ENCODE data around the gene LMCD1. TPM values are rescaled to one million over a fixed set of nuclear protein-coding genes. Genes with fewer than 3 reads are reported as not detected.

The LMCD1 gene
- total and polyA plus RNA-seq, 2 of the 8 experiments (the other 6 are each of a cell fraction or from before 2014, with no cell fraction given): 12.3 to 26.5 TPM

DNA sequence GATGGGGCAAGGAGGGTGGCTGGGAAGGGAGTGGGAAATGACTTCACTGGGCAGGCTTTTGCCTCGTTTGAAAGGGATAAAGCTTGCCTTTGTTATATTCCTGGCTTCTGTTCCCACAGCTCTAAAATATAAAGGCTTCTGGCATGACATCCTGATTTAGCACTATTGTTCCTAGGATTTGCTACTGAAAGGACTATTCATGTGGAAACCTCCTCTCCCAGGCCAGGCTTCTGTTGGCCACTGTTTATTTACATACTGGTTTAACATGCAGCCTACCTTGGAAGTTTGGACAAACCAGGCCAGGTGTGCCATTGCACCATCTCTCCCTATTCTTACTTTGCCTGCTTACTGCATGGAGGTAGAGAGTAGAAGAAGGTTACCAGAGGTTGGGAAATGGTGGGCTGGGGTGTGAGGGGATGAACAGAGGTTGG is 2.4 kb upstream of the LMCD1 start (continued):
- TF ChIP-seq, protein P1, sequence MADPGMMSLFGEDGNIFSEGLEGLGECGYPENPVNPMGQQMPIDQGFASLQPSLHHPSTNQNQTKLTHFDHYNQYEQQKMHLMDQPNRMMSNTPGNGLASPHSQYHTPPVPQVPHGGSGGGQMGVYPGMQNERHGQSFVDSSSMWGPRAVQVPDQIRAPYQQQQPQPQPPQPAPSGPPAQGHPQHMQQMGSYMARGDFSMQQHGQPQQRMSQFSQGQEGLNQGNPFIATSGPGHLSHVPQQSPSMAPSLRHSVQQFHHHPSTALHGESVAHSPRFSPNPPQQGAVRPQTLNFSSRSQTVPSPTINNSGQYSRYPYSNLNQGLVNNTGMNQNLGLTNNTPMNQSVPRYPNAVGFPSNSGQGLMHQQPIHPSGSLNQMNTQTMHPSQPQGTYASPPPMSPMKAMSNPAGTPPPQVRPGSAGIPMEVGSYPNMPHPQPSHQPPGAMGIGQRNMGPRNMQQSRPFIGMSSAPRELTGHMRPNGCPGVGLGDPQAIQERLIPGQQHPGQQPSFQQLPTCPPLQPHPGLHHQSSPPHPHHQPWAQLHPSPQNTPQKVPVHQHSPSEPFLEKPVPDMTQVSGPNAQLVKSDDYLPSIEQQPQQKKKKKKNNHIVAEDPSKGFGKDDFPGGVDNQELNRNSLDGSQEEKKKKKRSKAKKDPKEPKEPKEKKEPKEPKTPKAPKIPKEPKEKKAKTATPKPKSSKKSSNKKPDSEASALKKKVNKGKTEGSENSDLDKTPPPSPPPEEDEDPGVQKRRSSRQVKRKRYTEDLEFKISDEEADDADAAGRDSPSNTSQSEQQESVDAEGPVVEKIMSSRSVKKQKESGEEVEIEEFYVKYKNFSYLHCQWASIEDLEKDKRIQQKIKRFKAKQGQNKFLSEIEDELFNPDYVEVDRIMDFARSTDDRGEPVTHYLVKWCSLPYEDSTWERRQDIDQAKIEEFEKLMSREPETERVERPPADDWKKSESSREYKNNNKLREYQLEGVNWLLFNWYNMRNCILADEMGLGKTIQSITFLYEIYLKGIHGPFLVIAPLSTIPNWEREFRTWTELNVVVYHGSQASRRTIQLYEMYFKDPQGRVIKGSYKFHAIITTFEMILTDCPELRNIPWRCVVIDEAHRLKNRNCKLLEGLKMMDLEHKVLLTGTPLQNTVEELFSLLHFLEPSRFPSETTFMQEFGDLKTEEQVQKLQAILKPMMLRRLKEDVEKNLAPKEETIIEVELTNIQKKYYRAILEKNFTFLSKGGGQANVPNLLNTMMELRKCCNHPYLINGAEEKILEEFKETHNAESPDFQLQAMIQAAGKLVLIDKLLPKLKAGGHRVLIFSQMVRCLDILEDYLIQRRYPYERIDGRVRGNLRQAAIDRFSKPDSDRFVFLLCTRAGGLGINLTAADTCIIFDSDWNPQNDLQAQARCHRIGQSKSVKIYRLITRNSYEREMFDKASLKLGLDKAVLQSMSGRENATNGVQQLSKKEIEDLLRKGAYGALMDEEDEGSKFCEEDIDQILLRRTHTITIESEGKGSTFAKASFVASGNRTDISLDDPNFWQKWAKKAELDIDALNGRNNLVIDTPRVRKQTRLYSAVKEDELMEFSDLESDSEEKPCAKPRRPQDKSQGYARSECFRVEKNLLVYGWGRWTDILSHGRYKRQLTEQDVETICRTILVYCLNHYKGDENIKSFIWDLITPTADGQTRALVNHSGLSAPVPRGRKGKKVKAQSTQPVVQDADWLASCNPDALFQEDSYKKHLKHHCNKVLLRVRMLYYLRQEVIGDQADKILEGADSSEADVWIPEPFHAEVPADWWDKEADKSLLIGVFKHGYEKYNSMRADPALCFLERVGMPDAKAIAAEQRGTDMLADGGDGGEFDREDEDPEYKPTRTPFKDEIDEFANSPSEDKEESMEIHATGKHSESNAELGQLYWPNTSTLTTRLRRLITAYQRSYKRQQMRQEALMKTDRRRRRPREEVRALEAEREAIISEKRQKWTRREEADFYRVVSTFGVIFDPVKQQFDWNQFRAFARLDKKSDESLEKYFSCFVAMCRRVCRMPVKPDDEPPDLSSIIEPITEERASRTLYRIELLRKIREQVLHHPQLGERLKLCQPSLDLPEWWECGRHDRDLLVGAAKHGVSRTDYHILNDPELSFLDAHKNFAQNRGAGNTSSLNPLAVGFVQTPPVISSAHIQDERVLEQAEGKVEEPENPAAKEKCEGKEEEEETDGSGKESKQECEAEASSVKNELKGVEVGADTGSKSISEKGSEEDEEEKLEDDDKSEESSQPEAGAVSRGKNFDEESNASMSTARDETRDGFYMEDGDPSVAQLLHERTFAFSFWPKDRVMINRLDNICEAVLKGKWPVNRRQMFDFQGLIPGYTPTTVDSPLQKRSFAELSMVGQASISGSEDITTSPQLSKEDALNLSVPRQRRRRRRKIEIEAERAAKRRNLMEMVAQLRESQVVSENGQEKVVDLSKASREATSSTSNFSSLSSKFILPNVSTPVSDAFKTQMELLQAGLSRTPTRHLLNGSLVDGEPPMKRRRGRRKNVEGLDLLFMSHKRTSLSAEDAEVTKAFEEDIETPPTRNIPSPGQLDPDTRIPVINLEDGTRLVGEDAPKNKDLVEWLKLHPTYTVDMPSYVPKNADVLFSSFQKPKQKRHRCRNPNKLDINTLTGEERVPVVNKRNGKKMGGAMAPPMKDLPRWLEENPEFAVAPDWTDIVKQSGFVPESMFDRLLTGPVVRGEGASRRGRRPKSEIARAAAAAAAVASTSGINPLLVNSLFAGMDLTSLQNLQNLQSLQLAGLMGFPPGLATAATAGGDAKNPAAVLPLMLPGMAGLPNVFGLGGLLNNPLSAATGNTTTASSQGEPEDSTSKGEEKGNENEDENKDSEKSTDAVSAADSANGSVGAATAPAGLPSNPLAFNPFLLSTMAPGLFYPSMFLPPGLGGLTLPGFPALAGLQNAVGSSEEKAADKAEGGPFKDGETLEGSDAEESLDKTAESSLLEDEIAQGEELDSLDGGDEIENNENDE (IDR thresholded peaks at IDR 0.05; ENCODE audit: insufficient replicate concordance, low read length): peak; percentile 83
- TF ChIP-seq TEAD4 (IDR thresholded peaks at IDR 0.05; ENCODE audit: low read depth, low read length) (no peak), POLR2A (IDR thresholded peaks at IDR 0.05; ENCODE audit: control extremely low read depth in 1 of 2, low read depth in 2 of 2, low read length in 2 of 2) (peak; percentile 60 to 62), SP1 (IDR thresholded peaks at IDR 0.05; ENCODE audit: low read depth, low read length) (peak; percentile 71), POLR2AphosphoS5 (IDR thresholded peaks at IDR 0.05; ENCODE audit: low read depth, low read length) (peak; percentile 43; the same call in 1 of the 2 replicates), YY1 (IDR thresholded peaks at IDR 0.05; ENCODE audit: low read depth, low read length) (0 out of 2 replicates have a peak, but pooled peaks have one; percentile 14), ASH2L (IDR thresholded peaks at IDR 0.05; ENCODE audit: low read length) (peak; percentile 54), CEBPB (IDR thresholded peaks at IDR 0.05; ENCODE audit: low read depth, low read length) (peak; percentile 45; the same call in 1 of the 2 replicates), EP300 (IDR thresholded peaks at IDR 0.05; ENCODE audit: borderline replicate concordance in 1 of 2, low read depth in 2 of 2, low read length in 2 of 2) (no peak), MAFK (IDR thresholded peaks at IDR 0.05; ENCODE audit: low read depth, low read length) (no peak), ZNF274 (IDR thresholded peaks at IDR 0.05; ENCODE audit: borderline replicate concordance, extremely low read depth, low read length) (no peak), PHF8 (conservative IDR thresholded peaks at IDR 0.05; ENCODE audit: low read depth, low read length) (no peak), TAF1 (IDR thresholded peaks at IDR 0.05; ENCODE audit: low read depth, low read length) (peak; percentile 38)

Measured in H1 (cell line).